ENCODE data around the gene OR7G3.

The OR7G3 gene

DNA sequence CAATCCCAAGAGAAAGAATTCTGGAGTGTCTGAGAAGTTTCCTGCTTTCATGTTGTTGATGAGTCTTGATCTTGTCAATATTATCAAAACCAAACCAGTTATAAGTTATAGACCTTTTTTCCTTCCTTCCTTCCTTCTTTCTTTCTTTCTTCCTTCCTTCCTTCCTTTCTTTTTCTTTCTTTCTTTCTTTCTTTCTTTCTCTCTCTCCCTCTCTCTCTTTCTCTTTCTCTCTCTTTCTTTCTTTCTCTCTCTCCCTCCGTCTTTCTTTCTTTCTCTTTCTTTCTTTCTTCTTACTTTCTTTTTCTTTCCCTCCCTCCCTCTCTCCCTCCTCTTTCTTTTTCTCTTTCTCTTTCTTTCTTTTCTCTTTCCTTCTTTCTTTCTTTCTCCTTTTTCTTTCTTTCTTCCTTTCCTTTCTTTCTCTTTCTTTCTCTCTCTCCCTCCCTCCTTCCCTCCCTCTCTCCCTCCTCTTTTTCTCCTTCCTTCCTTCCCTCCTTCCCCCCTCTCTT is at the start of gene OR7G3:
Gene OR7G3 (minus strand): TSS at position 51 of the 506 bp plus-strand sequence. CDS start 0 bp downstream, at position 51.
- no peak for DNase-seq

DNA sequence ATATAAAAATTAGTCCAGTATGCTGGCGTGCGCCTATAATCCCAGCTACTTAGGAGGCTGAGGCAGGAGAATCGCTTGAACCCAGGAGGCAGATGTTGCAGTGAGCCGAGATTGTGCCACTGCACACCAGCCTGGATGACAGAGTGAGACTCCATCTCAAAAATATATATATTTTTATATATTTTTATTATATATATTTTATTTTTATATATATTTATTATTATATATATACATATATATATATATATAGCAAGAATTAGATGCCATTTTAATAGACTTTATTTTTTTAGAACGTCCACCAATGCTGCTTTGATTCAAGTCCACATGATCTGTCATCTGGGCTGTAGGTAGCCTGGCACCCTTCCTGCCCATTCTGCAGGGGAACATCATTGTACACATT is 48.6 kb upstream of the OR7G3 start:
- DNase-seq = no peak

DNA sequence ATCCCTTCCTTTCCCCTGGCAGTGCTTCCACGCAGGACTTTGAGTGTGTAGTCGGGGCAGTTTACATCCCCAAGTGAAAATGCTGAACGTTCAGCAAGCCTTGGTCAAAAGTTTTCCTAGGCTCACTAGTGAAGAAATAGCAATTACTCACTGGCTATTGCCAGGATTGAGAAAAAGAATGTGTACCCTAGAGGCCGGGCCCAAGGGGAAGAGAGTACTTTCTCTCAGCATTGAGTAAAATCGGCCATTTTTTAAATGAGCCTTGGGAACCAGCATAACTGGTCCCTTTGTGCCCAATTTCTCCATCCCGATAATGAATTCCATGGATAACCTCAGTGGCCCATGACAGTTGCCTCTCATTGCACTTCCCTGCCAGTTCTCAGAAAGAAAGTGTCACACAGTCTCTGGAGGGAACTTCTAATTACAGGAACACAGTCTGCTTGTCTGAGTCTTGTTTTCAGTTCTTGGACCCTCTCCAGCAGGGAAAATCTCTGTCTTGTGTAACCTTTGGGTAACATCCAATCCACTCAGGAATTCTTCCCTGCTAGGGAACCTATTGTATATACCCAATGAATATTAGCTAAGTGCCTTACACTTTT is 44.7 kb upstream of the OR7G3 start:
- DNase-seq = no peak

DNA sequence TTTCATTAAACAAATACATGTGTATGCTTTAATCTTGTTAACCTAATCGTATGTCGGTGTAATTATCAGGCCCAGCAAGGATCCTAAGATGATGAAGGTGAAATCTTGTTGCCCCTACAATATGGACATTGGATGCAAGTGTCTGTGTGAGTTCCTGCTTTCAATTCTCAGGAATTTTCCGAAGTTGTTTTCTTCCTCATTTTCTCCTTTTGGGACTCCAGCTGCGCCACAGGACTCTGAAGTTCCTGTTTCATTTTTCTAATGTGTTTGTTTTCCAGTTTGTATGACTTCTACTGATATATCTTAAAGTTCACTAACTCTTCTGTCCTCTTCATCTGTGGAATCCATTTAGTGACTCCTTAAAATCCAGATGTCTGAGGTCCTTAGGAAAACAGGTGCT is 40.1 kb upstream of the OR7G3 start:
- no peak for DNase-seq

DNA sequence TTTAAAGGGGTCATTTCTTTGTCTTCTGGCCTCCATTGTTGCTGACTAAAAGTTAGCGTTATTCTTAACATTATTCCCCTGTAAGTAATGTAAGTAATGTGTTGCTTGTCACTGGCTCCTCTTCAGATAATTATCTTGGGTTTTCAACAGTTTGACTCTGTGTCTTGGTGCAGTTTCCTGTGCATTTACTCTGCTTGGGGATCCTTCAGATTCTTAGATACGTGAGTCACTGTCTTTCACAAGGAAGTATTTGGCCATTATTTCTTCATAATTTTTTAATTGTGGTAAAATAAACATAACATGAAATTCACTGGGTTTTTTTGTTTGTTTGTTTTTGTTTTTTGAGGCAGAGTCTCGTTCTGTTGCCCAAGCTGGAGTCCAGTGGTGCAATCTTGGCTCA is 38.5 kb upstream of the OR7G3 start:
- no peak for DNase-seq

DNA sequence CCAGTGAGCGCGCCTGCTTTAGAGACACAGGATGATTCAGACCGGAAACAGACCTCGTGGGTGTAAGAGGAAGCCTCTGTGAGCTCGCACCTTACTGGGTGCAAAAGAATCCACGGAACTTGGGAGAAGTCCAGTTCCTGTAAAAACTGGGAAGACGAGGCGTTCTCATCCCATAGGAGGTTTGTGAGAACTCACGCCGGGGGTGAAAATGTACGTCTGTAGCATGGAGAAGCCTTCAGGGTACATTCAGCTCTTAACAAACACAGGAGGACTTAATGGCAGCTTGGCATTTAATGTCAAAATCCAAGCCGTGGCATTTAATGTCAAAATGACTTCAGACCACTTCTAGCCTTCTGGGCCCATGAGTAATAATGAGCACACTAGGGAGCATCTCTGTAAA is 34.7 kb upstream of the OR7G3 start:
- no peak for DNase-seq

GRCh38 chr19:9159891-9160290 is 33.1 kb upstream of the OR7G3 start:
- no peak for DNase-seq

GRCh38 chr19:9156304-9156703 is 29.6 kb upstream of the OR7G3 start:
- DNase-seq = no peak

DNA sequence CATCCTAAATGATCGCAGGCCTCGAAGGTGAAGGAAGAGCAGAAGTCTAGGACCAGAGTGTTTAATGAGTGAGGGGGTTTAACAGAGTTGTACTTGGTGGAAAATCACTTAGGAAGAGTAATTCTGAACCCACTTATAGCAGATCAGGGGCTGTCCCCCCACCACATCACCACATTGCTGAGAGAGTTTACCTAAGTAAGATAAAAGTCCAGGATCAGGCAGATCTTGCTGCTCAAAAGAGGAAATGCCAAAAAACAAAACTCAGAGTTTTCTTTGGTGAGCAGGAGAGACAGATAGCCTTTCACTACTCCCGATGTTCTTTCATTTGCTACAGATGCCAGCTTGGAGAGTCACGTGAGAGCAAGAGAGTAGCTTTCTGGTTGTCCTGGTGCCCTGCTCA is 28.8 kb upstream of the OR7G3 start:
- no peak for DNase-seq

- no peak for DNase-seq
Observed at GRCh38 chr19:9151367-9151766, 24.6 kb upstream of the OR7G3 start.

DNA sequence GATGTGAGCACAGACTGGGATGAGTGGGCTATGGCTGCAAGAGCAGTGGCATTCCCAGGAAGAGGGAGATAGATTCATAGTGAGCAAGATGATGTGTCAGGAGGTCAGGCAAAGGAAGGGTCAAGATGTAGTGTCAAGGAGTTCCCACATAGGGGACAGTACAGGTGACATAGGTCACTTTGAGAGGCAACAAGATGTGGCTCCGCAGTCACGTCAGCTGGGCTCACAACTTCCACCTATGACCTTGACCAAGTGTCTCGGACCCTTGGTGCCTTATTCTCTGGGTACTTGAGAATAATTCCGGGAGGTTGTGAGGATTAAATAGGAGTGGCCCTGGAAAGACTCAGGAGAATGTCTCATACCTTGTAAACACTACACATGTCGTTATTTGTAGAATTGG is 23.9 kb upstream of the OR7G3 start:
- no peak for DNase-seq

GRCh38 chr19:9149997-9150396 is 23.2 kb upstream of the OR7G3 start:
- DNase-seq = no peak

DNA sequence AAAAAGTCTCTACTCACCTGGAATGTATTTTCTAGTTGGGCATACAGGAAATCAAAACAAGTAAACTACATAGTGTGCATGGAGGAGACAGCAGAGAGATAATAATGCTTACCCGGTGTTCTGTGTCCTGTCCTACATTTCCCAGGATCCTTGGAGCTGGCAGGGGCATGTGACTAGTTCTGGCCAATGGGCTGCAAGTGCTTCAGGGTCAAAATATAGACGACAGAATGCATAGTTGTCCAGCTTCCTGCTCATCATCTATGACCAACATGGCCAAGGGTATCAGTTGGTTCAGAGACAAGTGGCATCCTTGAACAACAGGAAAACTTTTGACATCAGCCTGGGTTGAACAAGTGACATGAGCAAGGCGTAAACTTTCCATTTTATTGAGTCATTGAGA is 21.9 kb upstream of the OR7G3 start:
- no peak for DNase-seq

GRCh38 chr19:9146882-9147281 is 20.1 kb upstream of the OR7G3 start:
- DNase-seq = no peak

DNA sequence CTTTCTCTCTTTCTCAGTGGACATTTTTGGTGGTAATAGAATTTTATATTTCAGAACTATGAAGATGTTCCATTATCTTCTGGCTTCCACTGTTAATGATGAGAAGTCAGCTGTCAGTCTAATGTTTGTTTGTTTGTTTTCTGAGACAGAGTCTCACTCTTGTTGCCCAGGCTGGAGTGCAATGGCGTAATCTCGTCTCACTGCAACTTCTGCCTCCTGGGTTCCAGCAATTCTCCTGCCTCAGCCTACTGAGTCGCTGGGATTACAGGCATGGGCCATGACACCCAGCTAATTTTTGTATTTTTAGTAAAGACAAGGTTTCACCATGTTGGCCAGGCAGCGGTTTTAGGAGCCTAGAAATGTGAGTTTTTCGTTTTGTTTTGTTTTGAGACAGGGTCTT is 18.2 kb upstream of the OR7G3 start:
- no peak for DNase-seq

DNA sequence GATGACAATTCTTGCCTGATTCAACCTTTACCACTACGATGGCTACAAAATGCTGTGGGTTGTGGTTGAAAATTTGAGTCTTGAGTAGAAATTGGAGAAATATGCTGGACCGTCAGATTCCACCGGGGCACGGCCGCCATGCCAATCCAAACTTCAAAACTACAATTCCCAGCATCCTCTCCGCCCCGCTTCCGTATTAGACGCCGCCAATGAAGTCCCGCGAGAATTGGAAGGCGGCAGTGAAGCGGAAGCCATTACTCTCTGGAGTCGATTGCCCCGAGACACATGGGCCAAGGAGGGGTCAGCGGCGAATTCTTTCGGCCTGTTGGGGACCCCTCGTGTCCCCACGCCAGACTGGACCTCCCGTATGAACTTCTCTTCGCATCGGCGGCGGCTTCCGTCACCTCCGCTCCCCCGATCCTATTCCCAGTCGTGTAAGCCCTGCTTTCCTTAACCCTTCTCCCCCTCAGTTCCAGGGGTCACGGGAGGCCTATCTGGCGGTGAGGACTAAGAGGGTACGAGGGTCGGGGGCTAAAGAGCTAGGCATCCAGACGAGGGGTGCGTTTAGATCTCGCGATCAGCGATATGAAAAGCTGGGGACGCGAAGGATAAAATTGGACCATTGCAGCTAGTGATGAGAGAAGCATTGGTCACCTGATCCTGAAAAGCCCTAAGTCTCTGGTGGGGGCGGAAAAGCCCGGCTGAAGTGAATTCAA is 13.6 kb upstream of the OR7G3 start, which contains the start of gene ZNF317:
Gene ZNF317 (plus strand): TSS at position 239 of the 716 bp plus-strand sequence. CDS start 15,620 bp downstream, outside the sequence.
- peak; percentile 77 to 78 (median 78) for DNase-seq

DNA sequence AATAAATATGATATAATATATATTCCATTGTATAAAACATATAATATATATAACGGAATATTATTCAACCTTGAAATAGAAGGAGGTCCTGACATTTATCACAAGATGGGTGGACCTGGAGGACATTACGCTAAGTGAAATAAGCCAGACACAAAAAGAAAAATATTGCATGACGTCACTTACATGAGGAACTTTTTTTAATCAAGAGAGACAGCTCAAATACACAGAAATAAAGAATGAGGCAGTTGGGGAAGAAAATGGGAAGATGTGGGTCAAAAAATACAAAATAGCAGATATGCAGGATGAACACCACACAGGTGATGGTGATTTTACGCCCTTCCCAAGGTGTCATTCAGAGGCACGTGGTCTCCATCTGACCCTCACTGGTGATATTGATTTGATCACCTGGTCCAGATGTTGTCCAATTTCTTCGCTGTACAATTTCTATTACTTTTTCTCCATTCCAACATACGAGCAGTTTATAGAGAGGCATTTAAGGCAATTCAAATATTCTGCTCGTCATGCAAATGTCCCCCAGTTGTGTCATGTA is 12.9 kb upstream of the OR7G3 start:
- DNase-seq = no peak

DNA sequence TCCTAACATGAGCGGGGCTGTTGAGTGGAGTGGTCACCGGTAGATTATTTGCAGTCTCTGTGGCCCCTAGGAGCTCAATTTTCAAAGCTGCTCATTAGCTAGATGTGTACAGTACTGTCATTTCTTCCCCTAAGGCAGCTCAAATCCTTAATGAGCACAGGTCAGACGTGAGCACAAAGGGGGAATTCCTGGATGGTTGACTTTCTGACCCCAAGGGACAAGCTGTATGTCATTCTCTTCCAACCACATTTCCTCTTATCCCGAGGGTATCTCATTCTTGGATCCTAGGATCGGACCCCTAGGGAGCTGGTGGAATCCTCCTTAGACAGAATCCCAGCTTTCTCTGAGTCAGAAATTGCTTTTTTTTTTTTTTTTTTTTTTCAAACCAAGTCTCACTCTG is 5.7 kb upstream of the OR7G3 start:
- no peak for DNase-seq

DNA sequence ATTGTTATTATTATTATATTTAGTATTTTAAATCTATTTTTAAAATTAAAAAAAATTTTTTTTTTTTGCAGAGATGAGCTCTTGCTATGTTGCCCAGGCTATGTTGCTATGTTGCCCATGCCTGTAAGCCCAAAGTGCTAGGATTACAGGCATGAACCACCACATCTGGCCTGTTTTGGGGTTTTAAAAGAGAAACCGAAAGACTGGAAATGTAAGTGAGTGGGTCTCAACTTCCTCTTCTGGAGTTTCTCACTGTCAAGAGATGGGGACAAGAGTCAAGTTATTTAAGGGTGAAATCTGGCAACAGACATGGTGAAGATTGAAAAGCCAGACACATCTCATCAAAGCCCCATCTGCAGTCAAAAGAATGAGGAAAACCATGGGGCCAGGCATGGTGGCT is 4.2 kb upstream of the OR7G3 start:
- DNase-seq = no peak

GRCh38 chr19:9128171-9128570 is 1.4 kb upstream of the OR7G3 start:
- DNase-seq = no peak

DNA sequence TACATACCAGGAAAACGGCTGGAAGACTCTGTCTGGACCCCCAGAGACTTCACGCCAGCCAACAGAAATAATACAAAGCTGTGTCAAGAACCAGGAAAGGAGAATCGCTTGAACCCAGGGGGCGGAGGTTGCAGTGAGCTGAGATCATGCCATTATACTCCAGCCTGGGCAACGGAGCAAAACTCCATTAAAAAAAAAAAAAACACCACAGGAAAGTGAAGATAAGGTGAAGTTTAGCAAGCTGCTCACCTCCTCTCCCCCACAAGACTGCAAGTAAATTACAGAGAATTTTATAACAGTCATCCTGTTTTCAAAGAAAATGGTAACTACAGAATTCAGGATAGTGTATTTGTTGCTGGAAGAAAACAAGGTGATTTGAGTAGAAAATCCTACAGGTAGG is 10.2 kb downstream of the OR7G3 start:
- DNase-seq = no peak

- no peak for DNase-seq
Observed at GRCh38 chr19:9115307-9115813, 11.4 kb downstream of the OR7G3 start, which contains the start of gene OR7G1. Gene OR7G1 (minus strand): TSS chr19:9115763. CDS start chr19:9115763, 0 bp downstream.

DNA sequence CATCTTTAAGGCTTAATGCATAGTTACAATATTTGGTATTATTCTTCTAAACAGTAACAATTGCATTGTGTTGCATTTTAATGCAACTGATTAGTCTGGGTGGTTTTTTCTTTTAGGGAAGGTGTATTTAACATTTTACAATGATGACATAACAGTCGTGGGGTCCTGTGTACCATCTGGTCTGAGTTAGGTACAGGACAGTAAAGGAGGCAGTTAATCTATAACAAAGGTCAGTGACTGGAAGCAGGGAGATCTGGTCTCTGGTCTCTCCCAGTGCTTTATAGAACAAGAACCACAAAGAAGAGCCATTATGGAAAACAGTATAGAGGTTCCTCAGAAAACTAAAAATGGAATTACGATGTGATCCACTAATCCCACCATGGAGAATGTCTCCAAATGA is 16.8 kb downstream of the OR7G3 start:
- no peak for DNase-seq

DNA sequence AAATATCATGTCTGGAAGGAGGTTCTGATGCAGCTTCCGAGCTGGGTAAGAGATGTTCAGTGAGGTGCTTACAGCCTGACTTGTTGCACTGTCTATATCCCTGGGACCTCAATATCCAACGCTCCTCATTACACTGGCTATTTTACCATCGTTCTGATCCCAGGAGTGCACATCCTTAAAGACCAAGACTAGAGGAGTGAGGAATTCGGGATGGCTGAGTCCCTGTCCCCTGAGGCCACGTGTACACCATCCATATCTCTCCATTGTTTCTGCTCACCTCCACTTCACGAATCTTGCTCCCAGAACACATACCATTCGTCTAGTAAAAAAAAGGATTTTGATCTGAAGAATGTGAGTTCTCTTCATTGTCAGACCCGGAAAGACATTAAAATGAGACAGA is 19.4 kb downstream of the OR7G3 start, which contains the start of gene OR7G2:
Gene OR7G2 (minus strand): TSS at position 101 of the 400 bp plus-strand sequence. CDS start 4,232 bp downstream, outside the sequence.
- no peak for DNase-seq

Measured in activated CD4-positive, CD25-positive, alpha-beta regulatory T cell (primary cell).